IPS-18c (cell line): Measurements from ENCODE around the gene TSPAN17.
"Not testable (repeated sequence)": the region's sequence is repeated elsewhere in the genome, so short reads cannot be mapped to it uniquely, and the experiment has no call there.

ENCODE experiments used
- H3K4me3 ChIP-seq: 2 replicates; pipeline ENCODE4 v1.7.0; 2013; ENCODE audit warnings: low read depth, mild to moderate bottlenecking, low read length, moderate library complexity; ENCODE audit not compliant: insufficient read depth
- H3K9me3 ChIP-seq: one replicate; pipeline ENCODE4 v1.6.1; 2013; ENCODE audit warnings: mild to moderate bottlenecking, low read length, moderate library complexity; ENCODE audit not compliant: control insufficient read depth, insufficient read depth

Gene TSPAN17

DNA sequence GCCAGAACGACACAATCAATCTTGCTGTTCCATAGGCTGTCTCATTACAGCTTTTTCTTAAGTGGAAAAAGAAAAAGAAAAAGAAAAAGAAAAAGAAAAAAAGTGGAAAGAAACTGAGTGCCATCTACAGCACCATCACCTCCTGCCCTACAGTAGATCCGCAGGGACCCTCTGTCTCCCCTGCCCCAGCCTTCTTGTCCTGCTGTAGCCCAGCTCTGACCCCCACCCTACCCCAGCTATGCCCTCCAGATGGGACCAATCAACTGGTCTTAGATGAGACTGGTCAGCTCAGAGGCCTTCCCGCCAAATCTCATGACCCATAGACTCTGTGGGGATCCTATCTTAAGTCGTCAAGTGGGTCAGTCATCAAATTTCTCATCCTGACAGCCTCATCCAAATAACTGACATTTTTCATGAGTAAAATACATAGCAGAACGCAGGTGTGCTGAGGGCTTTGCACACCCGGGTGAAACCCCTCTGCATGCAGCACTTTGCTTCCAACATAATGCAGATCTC lies 34.8 kb downstream of the TSPAN17 start:
- Histone ChIP-seq H3K9me3 (no peaks in the 10 kb centered on the region), H3K4me3 (no peak overlapping the region)

DNA sequence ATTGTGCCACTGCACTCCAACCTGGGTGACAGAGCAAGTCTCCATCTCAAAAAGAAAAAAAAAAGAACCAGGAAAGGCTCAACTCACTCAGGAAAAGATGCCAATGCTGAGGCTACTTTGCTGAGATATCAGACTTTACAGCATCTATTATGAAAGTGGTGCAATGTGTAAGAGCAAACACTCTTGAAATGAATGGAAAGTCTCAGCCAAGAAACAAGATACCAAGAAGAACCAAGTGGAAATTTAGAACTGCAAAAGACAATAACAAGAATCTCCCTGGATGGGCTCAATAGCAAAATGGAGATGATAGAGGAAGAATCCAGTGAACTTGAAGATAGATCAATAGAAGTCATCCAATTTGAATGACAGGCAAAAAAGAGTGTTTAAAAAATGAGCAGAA lies 37.7 kb downstream of the TSPAN17 start:
- no peak overlapping the region for H3K4me3 ChIP-seq
- no peaks in the 10 kb centered on the region for H3K9me3 ChIP-seq

DNA sequence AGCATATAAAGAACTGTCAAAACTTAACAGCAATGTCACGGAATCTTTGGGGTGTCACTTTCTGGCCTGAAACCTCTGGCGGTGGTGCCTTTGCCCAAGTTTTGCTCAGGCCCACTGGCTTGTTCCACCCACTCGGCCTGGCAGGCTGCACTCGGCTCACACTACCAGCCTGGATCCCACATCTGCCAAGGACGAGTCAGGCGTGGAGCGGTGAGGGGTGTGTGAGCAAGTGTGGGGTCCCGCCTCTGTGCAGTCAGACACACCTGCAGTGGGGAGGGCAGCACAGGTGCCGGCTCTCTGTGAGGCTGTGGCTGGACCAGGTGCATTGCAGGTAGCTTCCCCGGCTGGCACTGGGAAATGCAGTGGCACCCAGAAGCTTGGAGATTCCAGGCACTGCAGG lies 40.0 kb downstream of the TSPAN17 start:
- Histone ChIP-seq H3K9me3 (no peaks in the 10 kb centered on the region), H3K4me3 (no peak overlapping the region)

DNA sequence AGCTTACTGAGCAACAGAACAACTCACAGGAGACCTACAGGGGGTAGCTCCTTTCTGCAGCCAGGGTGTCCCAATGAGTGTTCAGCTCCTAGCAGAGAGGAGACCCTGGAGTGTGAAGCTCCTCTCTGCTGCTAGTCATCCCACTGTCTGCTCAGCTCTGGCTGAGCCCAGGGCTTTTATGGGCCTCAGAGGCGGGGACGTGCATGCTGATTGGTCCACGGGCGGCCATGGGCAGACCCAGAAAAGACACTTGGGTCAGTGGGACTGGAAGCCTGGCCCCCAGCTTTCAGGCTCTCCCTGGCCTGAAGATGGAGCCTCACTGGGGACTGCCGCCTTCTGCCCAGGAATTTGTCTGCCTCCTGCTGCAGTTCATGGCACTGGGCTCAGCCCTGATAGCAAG lies 40.6 kb downstream of the TSPAN17 start:
- no peaks in the 10 kb centered on the region for H3K9me3 ChIP-seq

DNA sequence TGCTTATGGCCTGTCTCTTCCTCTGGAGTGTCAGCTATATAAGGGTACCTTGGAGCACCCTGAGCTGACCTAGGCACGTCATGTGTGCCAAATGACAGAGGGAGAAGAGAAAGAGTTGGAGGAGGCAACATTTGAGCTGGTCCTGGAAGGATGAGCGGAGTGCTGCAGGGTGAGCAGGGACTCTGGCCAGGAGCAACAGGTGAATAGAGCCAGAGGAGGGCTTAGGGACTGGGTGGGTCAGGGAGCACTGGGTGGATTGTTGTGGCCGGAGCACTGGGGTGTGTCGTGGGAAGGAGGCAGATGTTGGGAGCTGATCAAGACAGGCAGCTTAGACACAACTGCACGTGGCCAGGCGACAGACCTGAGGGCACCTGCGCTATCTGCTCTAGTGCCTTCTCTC lies 43.6 kb downstream of the TSPAN17 start:
- Histone ChIP-seq H3K9me3 (no peaks in the 10 kb centered on the region), H3K4me3 (no peak overlapping the region)

More for the DNA sequence above, 40.6 kb downstream of the TSPAN17 start:
- H3K4me3 ChIP-seq, result no peak overlapping the region

DNA sequence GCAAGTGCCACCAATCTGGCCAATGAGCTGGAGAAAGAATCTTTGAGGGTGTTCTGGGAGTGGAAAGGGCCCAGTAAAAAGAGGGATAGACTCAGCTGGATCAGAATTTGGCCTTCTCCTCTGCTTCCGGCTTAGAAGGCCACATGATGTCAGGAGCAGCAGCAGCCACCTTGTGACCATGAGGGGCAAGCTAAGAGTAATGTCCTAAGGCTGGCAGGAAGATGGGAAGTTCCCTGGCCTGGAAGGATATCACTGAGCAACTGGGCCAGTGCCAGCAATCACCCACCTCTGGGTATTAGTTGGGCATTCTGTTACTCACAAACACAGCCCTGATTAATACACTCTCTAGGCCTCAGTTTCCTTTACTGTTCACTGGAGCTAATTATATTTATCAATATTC lies 44.2 kb downstream of the TSPAN17 start:
- no peaks in the 10 kb centered on the region for H3K9me3 ChIP-seq
- H3K4me3 ChIP-seq, result no peak overlapping the region

DNA sequence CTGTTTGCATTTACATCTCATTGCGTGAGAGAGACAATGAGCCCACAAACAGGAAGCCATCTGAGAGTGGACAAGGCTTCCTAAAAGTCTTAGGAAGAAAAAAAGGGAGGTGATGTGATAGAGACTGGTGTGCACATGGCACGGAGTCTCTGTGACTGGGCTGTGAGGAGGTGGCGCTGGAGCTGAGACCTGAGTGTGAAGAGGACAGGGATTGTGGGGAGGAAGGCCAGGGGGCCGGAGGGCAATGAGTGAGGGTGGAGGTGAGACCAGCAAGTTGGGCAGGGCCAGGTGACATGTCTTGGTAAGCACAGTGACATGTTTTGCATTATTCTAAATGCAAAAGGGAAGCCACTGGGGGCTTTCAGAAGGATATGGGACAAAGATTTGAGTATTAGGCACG lies 45.0 kb downstream of the TSPAN17 start:
- H3K9me3 ChIP-seq, result no peaks in the 10 kb centered on the region
- no peak overlapping the region for H3K4me3 ChIP-seq

DNA sequence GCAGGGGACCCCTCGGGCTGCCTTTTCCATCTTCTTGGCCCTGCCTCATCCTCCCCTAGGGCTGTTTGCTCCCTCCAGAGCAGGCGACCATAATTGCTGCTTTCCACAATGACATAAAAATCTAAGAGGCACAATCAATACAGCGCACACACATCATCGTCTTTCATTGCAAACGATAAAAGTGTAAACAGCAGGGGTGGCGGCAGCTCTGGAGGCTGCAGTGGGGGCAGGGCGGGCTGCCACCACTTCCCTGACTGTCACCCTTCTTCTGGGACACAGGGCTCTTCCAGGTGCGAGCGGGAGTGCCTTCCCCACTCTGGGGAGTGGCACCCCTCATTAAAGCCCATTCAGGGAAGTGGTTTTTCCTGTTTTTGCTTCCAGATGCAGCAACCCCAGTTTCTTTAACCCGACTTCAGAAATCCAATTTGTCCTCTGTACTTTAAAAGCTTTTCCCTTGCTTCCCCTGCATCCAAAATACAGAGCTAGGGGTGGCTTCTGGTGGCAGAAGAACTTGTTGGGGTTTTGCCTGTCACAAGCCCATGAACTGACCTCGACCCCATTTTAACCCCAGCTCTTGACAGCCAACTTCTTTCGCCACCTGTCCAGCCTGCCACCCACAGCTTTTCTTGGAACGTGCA lies 45.7 kb downstream of the TSPAN17 start:
- Histone ChIP-seq H3K4me3 (no peak overlapping the region), H3K9me3 (no peaks in the 10 kb centered on the region)

DNA sequence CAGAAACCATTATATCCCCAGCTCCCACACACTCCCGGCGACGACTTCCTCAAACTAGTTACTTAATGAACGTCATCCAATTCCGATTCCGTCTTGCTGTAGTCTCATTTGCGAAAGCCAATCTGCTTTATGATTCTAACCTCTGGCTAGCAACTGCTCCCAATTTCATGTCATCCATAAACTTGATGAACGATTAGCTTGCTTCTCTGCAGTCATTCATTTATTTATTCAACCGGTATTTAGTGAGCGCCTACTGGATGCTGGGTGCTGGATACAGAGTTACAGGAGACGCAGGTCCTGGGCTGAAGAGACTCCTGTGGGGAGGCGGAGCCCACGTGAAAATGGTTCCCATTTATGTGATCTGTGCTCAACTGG lies 46.2 kb downstream of the TSPAN17 start:
- H3K4me3 ChIP-seq, result no peak overlapping the region
- H3K9me3 ChIP-seq, result no peaks in the 10 kb centered on the region

DNA sequence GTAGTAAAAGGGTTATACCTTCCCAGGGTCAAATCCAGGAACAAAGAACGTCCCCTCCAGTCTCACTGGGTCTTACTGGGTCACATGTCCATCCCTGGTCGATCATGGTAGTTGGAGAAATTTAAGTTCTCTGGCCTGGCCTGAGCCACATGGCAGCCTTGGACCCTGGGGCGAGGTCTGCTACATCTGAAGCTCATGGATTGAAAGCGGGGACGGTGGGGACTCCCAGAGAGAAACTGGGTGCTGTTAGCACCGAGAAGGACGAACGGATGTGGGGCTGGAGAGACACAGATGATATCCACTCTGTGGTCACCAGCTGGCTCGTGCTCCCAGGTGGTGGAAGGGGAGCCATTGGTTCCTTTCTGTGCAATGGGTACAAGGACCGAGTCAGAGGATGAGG lies 46.9 kb downstream of the TSPAN17 start:
- Histone ChIP-seq H3K4me3 (no peak overlapping the region), H3K9me3 (no peaks in the 10 kb centered on the region)

DNA sequence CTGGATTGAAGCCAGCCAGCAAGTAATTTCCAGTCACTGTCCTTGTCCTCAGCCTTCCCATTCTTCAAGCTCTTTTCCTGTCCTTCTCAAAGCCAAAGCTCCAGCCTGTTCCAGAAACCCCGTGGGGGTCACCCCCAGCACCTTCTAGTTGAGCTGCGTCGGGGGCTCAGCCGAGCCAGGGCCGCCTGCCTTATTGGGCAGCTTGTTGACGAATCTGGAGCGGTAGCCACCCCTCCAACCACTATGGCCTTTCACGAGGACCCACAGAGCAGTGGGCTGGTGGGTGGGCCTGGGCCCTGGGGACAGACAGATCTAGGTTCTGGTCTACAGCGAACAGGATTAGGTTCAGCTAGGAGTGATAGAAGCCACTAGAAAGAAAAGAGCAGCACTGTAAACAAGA lies 47.3 kb downstream of the TSPAN17 start:
- Histone ChIP-seq H3K4me3 (no peak overlapping the region), H3K9me3 (no peaks in the 10 kb centered on the region)

DNA sequence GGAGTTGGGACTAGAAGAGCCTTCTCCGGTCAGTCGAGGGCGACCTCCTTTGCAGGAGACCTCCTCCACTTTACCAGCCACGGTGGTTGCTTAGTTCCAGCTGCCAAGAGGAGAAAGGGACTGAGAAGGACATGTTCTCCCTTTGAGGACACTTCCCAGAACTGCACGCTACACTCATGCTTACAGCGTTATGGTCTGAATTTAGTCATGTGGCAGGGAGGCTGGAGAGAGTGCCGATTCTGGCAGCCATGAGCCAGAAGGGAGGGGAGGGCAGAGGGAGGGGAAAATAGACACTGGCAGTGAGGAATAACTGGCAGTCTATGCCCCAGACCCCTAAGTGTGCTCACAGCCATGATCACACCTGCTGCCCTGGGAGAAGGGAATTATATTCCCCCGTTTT lies 47.8 kb downstream of the TSPAN17 start:
- Histone ChIP-seq H3K9me3 (no peaks in the 10 kb centered on the region), H3K4me3 (no peak overlapping the region)

DNA sequence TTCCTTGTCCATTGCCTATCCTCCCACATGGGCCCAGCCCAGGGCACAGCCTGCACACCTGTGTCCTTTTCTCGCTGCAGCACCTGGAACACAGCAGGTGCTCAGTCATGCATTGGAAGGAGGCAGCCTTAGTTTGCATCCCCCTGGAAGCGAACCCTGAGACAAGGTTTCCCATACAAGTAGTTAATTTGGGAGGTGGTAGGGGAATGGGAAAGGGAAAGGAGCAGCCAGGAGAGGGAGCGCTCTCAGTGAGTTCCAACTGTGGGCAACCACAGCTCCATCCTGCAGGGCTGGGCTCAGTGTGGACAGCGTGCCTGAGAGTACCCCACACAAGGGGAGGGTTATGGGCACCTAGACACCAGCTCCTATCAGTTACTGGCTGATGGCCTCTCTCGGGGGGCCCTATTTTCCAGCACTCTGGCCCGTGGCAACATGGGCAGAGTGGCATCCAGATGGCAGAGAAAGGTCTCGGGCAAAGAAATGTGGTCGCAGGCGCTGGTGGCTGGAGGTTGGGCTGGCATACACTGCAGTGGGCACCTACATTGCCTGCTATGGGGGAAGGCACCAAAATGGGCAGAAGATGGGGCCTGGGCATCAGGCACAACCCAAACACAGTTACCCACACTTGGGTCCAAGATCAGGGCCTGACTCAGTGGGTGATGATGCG lies 50.1 kb downstream of the TSPAN17 start:
- Histone ChIP-seq H3K4me3 (no peak overlapping the region), H3K9me3 (no peaks in the 10 kb centered on the region)

DNA sequence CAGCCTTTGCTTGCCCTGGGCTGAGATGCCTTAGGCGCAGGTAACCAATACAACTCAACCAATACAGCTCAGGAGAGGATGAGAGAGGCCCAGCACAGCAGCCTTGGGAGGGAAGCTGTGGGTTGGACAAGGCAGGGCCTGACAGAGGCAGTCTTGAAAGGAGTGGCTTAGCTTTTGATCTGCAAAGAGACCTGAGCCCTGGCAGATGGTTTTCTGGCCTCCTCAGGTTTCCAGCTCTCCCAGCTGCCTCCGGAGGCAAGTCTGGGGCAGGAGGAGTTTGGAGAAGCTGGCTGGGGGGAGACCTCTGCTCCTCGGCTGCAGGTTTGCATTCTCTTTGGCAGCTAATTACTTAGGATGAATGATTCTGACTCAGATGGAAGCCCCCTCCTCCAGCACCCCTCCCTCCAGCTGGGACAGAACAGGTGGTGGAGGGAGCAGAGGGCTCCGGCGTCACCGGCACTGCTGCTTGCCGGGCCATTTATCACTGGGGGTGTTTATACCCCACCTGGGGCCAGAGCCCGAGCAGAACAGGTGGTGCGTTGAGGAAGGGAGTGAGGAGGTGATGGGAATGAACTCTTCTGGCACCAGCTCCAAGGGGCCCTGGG lies 50.8 kb downstream of the TSPAN17 start:
- H3K4me3 ChIP-seq, result no peak overlapping the region
- no peaks in the 10 kb centered on the region for H3K9me3 ChIP-seq

DNA sequence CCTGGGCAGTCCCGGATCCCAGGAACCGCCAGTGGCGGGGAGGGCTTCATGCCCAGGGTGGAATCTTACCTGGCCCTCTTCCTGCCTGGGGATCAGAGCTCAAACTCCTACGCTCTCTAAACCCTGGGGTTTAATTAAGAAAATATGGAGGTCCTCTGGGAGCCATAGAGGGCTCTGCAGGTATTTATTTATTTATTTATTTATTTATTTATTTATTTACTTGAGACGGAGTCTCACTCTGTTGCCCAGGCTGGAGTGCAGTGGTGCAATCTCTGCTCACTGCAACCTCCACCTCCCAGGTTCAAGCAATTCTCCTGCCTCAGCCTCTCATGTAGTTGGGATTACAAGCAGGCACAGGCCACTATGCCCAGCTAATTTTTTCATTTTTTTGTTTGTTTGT lies 52.2 kb downstream of the TSPAN17 start:
- not testable (repeated sequence) for H3K9me3 ChIP-seq, H3K4me3 ChIP-seq

DNA sequence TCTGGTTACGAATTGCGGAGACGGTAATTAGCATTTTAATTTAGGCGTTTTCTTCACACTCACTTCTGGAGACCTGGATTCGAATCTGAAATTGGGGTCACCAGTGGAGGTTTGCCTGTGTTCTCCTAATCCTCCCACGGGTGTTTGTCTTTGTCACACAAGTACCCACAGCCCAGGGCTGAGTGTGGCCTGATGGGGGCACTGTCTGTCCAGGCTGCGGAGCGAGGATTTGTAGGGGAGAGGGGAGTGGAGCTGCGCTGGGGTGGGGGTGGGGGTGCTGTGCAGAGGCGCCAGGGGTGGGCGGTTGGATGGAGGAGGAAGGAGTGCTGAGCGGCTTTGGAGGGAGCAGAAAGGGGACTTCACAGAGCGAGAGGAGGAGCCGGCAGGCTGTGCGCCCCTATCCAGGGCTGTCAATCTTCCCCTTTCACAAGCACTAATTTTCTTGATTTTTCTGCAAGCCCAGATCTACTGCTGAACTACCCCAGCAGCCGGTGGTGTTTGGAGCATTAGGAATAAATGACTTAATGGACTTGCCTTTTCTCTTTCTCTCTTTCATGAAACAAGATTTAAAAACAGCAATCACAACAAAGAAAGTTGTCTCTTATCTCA lies 53.1 kb downstream of the TSPAN17 start:
- H3K4me3 ChIP-seq, result no peak overlapping the region
- H3K9me3 ChIP-seq, result no peaks in the 10 kb centered on the region

DNA sequence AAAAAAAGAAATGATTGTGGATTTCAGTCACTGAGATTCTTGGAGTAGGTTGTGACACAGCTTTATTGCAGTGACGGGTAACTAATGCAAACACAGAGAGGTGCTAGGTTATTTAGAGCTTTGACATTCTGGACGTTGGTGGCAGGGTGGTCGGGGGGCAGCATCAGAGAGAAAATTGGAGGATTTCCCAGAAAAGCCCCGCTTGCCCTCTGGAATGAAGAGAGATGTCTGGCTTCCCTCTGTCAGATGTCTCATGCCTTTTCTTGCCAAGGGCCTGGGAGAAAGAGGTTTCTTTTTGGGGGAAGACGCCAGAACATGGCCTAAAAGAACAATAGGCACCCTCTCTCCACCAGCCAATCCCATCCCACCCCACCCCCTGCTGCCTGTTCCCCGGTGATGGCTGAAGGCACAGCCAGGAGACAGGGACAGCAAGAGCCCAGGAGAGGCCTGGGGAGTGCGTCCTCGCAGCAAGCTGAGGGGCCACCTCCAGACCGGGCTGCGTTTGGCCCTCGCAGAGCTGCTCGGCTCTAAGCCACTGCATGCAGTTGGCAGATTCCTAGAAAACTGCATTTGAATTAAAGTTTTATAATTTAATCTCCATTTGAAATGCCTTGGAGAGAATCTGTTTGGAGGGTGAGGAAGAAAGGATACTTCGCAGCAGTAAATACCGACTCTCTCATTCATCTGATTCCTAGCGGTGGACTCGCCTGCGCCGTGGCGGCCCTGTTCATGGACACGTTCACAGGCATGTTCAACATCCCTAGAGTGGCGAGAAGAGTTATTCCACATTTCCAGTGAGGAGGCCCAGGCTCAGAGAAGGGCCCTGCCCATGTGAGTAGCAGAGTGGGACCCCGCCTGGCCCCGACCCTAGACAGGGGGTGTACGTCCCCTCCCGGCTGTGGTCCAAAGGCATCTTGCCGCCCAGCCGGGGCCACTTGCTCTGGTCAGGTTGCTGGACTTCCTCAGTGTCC lies 55.7 kb downstream of the TSPAN17 start:
- Histone ChIP-seq H3K4me3 (no peak overlapping the region), H3K9me3 (no peaks in the 10 kb centered on the region)
